Ovary (tissue), 9 donors: Measurements from ENCODE around the gene AQP3. TPM values are rescaled to one million over a fixed set of nuclear protein-coding genes. Genes with fewer than 3 reads are reported as not detected.

Experiments used
- DNase-seq, 5 donors: peaks; one replicate each; pipeline ENCODE4 v3.0.0-alpha.2; 2019 to 2020
- H3K27ac ChIP-seq, 2 donors: fragments of 200-600 bp; one replicate each; pipeline versions ENCODE4 v1.5.1 to v1.8.0; 2019 to 2022
- H3K27me3 ChIP-seq: fragments of 200-600 bp; one replicate; pipeline ENCODE4 v1.8.0; 2022
- H3K36me3 ChIP-seq: fragments of 200-600 bp; sonication (generic); one replicate; pipeline ENCODE4 v1.5.1; 2019
- H3K4me1 ChIP-seq: one replicate; pipeline ENCODE4 v1.8.1; 2013; ENCODE audit warnings: mild to moderate bottlenecking, moderate library complexity; ENCODE audit not compliant: insufficient read depth
- H3K4me3 ChIP-seq: fragments of 200-600 bp; sonication (generic); one replicate; pipeline ENCODE4 v1.5.1; 2017
- H3K9me3 ChIP-seq, 2 donors: fragments of 200-600 bp in 1 of 2; sonication (generic) in 1 of 2; one replicate each; pipeline versions ENCODE4 v1.5.1 to v1.8.1; 2013 to 2019; ENCODE audit warnings: mild to moderate bottlenecking in 1 of 2, moderate library complexity in 1 of 2
- EP300 ChIP-seq: sonication (generic); formaldehyde crosslinking; IDR thresholded peaks from one replicate; pipeline ENCODE4 v1.6.1; 2017; ENCODE audit warnings: antibody characterized with exemption
- POLR2A ChIP-seq: fragments of 450-650 bp; IDR thresholded peaks from one replicate; pipeline ENCODE4 v1.6.1; 2017; ENCODE audit warnings: antibody characterized with exemption, mild to moderate bottlenecking, moderate library complexity
- WGBS, 3 donors: extraction: QIAGEN DNeasy Blood & Tissue Kit in 1 of 3; methylation state at CpG; one replicate each; pipeline versions ENCODE4 v1.1.5 to v1.1.7; 2013 to 2017; 5-methylcytosine and 5-hydroxymethylcytosine counted together
- intact Hi-C, 4 donors: fragments of 100-400 bp; cut with DNase I; formaldehyde crosslinking; loops; one replicate each; pipeline versions ENCODE4 v1.11.0 to v1.15.1; 2022 to 2023
- polyA plus RNA-seq, 2 donors: library from polyadenylated mRNA; stranded (reverse); fragments of 200-250 nt in 1 of 2; fragments of 350-450 nt in 1 of 2; fragmentation: Illumina TruSeq in 1 of 2; extraction: RNeasy Lipid Tissue Mini Kit (QIAGEN cat#74804) in 1 of 2; gene quantifications; one replicate each; pipeline ENCODE4 v1.2.3, GENCODE V29; 2013 to 2014
- total RNA-seq, 7 donors: library from RNA; depleted of rRNA in 2 of 7; stranded (reverse); fragments of >200 nt in 2 of 7; fragmentation: NEBNext Ultra II Directional in 3 of 7; extraction: Animal tissue kit (Norgen Biotek cat#: 25700) in 3 of 7; gene quantifications; one replicate each; pipeline versions ENCODE4 v1.1.0 to v1.2.4, GENCODE V29; 2016 to 2023
- TF ChIP-seq, protein P1 (sequence below), 3 donors: fragments of 450-650 bp in 2 of 3; fragments of 200-600 bp in 1 of 3; IDR thresholded peaks; one replicate each; pipeline versions ENCODE4 v1.5.1 to v1.8.0; 2016 to 2022; ENCODE audit warnings: antibody characterized with exemption in 3 of 3, mild to moderate bottlenecking in 1 of 3
- donor health status: DM: no; HTN: no; CAD: no; lungs with moderate emphysema.
- donor health status: DM: no; HTN: no; CAD: no.
- donor health status: Bipolar disorder and iron deficiency.
- donor health status: DM: yes; HTN: yes; CAD: no.
- donor health status: DM: no; HTN: no; CAD: no.
- donor health status: DM: yes; HTN: yes; CAD: no.

Gene AQP3
- total and polyA plus RNA-seq, 9 donors: 5.6 to 47.2 (median 8.7) TPM

DNA sequence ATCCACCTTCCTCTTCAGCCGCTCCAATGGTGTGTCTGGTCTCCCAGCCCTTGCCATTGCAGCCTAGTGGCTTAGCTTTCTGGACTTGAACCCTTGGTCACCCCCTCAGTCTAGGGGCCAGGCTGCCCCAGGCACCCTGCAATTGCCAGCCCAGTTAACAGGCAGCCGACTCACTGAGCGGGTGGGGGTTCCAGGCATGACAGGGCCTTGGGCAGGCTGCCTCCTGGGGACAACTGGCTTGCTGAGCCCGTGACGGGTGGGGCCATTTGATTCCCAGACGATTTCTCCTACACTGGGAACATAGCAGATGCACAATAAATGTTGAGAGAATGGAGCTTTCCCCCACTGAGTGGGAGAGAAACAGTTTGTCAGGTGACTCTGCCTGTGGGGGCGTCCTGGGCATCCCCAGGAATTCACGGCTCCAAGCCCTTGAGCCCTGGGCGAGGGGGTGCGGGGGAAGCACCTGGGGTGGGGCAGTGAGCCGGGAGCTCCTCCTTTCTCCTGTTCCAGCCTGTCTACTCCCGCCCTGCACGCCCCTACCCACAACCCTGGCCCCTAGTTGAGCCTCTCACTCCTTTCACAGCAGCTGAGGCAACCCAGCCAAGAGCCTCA, 32.4 kb downstream of the AQP3 start:
- no peaks in the 10 kb centered on the region for H3K36me3 ChIP-seq
- 50 to 68% (median 51%) methylated on average over 13 of the region's 13 CpGs for WGBS, 3 donors
- H3K9me3 ChIP-seq: no peaks in the 10 kb centered on the region
- intact Hi-C loops: loop anchor here in 2 of 4 donors (5.0 kb wide), 2 partner anchors 43 to 52 kb away; no protein-coding TSS in a partner anchor
- H3K4me3 ChIP-seq: no peak overlapping the region
- DNase-seq: no peak
- no peak overlapping the region for H3K27ac ChIP-seq
- TF ChIP-seq EP300 (no peak), POLR2A (no peak)
- TF ChIP-seq, protein P1, sequence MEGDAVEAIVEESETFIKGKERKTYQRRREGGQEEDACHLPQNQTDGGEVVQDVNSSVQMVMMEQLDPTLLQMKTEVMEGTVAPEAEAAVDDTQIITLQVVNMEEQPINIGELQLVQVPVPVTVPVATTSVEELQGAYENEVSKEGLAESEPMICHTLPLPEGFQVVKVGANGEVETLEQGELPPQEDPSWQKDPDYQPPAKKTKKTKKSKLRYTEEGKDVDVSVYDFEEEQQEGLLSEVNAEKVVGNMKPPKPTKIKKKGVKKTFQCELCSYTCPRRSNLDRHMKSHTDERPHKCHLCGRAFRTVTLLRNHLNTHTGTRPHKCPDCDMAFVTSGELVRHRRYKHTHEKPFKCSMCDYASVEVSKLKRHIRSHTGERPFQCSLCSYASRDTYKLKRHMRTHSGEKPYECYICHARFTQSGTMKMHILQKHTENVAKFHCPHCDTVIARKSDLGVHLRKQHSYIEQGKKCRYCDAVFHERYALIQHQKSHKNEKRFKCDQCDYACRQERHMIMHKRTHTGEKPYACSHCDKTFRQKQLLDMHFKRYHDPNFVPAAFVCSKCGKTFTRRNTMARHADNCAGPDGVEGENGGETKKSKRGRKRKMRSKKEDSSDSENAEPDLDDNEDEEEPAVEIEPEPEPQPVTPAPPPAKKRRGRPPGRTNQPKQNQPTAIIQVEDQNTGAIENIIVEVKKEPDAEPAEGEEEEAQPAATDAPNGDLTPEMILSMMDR (IDR thresholded peaks at IDR 0.05): no peak
- H3K27me3 ChIP-seq: no peaks in the 10 kb centered on the region
- peaks cover under 1% of the 10 kb centered on the region for H3K4me1 ChIP-seq

- intact Hi-C loops: loop anchor here in 1 of 4 donors (5.0 kb wide), 1 partner anchor 53 kb away; no protein-coding TSS in a partner anchor
- Histone ChIP-seq H3K4me3 (no peak overlapping the region), H3K36me3 (no peaks in the 10 kb centered on the region), H3K4me1 (no peaks in the 10 kb centered on the region), H3K9me3 (no peaks in the 10 kb centered on the region), H3K27ac (no peak overlapping the region), H3K27me3 (no peaks in the 10 kb centered on the region)
- TF ChIP-seq EP300 (no peak), POLR2A (no peak)
- TF ChIP-seq, protein P1 (IDR thresholded peaks at IDR 0.05): no peak
- no peak for DNase-seq
- 70 to 76% (median 74%) methylated on average over 3 of the region's 3 CpGs for WGBS, 3 donors
Observed at GRCh38 chr9:33414268-33414667, 33.1 kb downstream of the AQP3 start.

- H3K4me3 ChIP-seq: no peak overlapping the region
- H3K36me3 ChIP-seq: no peaks in the 10 kb centered on the region
- no peaks in the 10 kb centered on the region for H3K4me1 ChIP-seq
- TF ChIP-seq, protein P1 (IDR thresholded peaks at IDR 0.05): no peak
- TF ChIP-seq POLR2A (no peak), EP300 (no peak)
- H3K27ac ChIP-seq: no peak overlapping the region
- no peak for DNase-seq
- intact Hi-C loops: no loop called here
- H3K9me3 ChIP-seq: no peaks in the 10 kb centered on the region
- no peaks in the 10 kb centered on the region for H3K27me3 ChIP-seq
- WGBS, 3 donors: 62 to 77% (median 70%) methylated on average over 5 of the region's 5 CpGs
Observed at GRCh38 chr9:33408087-33408486, 39.3 kb downstream of the AQP3 start.

DNA sequence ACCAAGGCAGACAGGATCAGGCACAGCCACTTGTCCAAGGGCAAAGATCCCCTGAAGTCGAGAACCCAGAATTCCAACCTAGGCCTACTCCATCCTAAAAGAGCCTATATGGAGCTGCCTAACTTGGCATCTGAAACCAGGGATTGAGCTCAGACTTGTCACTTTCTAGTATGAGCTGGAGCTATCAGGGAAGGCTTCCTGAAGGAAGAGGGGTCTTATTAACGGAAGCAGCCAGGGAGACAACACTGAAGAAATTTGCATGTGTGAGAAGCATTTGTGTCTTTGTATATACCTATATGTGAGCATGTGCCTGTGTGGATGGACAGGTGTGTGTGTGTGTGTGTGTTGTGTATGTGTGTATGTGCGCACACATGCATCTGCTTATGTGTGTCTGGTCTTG, 40.3 kb downstream of the AQP3 start:
- TF ChIP-seq EP300 (no peak), POLR2A (no peak)
- TF ChIP-seq, protein P1 (IDR thresholded peaks at IDR 0.05): no peak
- Histone ChIP-seq H3K27me3 (no peaks in the 10 kb centered on the region), H3K4me1 (peaks cover under 1% of the 10 kb centered on the region), H3K4me3 (no peak overlapping the region), H3K9me3 (no peaks in the 10 kb centered on the region), H3K36me3 (no peaks in the 10 kb centered on the region), H3K27ac (no peak overlapping the region)
- WGBS, 3 donors: 91 to 97% (median 96%) methylated on average over 3 of the region's 3 CpGs
- no peak for DNase-seq
- intact Hi-C loops: no loop called here
